Liver (tissue), 3 donors: ENCODE data around the gene WARS2.

Experiments used
- ATF3 ChIP-seq: IDR thresholded peaks from 2 replicates; pipeline ENCODE4 v1.6.1; 2016; ENCODE audit warnings: antibody characterized with exemption
- FOXA1 ChIP-seq: IDR thresholded peaks from 2 replicates; pipeline ENCODE4 v1.6.1; 2016; ENCODE audit warnings: antibody characterized with exemption
- GABPA ChIP-seq, 2 donors: IDR thresholded peaks in 1 of 2; conservative IDR thresholded peaks in 1 of 2; 2 replicates each; pipeline ENCODE4 v1.6.1; 2016; ENCODE audit warnings: antibody characterized with exemption in 2 of 2, mild to moderate bottlenecking in 1 of 2, moderate library complexity in 1 of 2
- JUND ChIP-seq, 2 donors: IDR thresholded peaks; 2 replicates each; pipeline ENCODE4 v1.6.1; 2016; ENCODE audit warnings: antibody characterized with exemption in 2 of 2
- RAD21 ChIP-seq, 2 donors: IDR thresholded peaks; 2 replicates each; pipeline ENCODE4 v1.6.1; 2016; ENCODE audit warnings: antibody characterized with exemption in 2 of 2, mild to moderate bottlenecking in 2 of 2
- REST ChIP-seq: IDR thresholded peaks from 2 replicates; pipeline ENCODE4 v1.6.1; 2016; ENCODE audit warnings: antibody characterized with exemption, mild to moderate bottlenecking
- SP1 ChIP-seq: IDR thresholded peaks from 2 replicates; pipeline ENCODE4 v1.6.1; 2018; ENCODE audit warnings: antibody characterized with exemption, mild to moderate bottlenecking
- TAF1 ChIP-seq: conservative IDR thresholded peaks from 2 replicates; pipeline ENCODE4 v1.6.1; 2016; ENCODE audit warnings: antibody characterized with exemption, mild to moderate bottlenecking
- YY1 ChIP-seq: IDR thresholded peaks from 2 replicates; pipeline ENCODE4 v1.6.1; 2016; ENCODE audit warnings: antibody characterized with exemption, mild to moderate bottlenecking
- ZBTB33 ChIP-seq: IDR thresholded peaks from 2 replicates; pipeline ENCODE4 v1.6.1; 2016; ENCODE audit warnings: antibody characterized with exemption
- TF ChIP-seq, protein P1 (sequence below): fragments of 150-350 bp; IDR thresholded peaks from 2 replicates; pipeline ENCODE4 v1.5.1; 2017; ENCODE audit warnings: improper control_type of control experiment, low read depth, low read length; ENCODE audit not compliant: missing input control
- TF ChIP-seq, protein P2 (sequence below): IDR thresholded peaks from 2 replicates; pipeline ENCODE4 v1.6.1; 2016; ENCODE audit warnings: antibody characterized with exemption
- donor health status: healthy.
- donor health status: healthy.

- TF ChIP-seq GABPA (IDR thresholded peaks at IDR 0.05 in 1 of 2, conservative IDR thresholded peaks at IDR 0.05 in 1 of 2) = no peak
- TF ChIP-seq, protein P1, sequence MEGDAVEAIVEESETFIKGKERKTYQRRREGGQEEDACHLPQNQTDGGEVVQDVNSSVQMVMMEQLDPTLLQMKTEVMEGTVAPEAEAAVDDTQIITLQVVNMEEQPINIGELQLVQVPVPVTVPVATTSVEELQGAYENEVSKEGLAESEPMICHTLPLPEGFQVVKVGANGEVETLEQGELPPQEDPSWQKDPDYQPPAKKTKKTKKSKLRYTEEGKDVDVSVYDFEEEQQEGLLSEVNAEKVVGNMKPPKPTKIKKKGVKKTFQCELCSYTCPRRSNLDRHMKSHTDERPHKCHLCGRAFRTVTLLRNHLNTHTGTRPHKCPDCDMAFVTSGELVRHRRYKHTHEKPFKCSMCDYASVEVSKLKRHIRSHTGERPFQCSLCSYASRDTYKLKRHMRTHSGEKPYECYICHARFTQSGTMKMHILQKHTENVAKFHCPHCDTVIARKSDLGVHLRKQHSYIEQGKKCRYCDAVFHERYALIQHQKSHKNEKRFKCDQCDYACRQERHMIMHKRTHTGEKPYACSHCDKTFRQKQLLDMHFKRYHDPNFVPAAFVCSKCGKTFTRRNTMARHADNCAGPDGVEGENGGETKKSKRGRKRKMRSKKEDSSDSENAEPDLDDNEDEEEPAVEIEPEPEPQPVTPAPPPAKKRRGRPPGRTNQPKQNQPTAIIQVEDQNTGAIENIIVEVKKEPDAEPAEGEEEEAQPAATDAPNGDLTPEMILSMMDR = no peak
- TF ChIP-seq, protein P2, sequence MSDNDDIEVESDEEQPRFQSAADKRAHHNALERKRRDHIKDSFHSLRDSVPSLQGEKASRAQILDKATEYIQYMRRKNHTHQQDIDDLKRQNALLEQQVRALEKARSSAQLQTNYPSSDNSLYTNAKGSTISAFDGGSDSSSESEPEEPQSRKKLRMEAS = no peak
- TF ChIP-seq JUND (IDR thresholded peaks at IDR 0.05) = no peak
- no peak for TF ChIP-seq RAD21 (IDR thresholded peaks at IDR 0.05)
- TF ChIP-seq TAF1 = no peak
- TF ChIP-seq REST = no peak
- TF ChIP-seq ZBTB33 = no peak
- TF ChIP-seq FOXA1 = no peak
- TF ChIP-seq ATF3 = no peak
- TF ChIP-seq SP1 = no peak
- no peak for TF ChIP-seq YY1
These were observed 145.0 kb downstream of the WARS2 start for GRCh38 chr1:118995312-118996016.
